Activated CD4-positive, alpha-beta T cell treated with anti-CD3 and anti-CD28 coated beads for 24 hours (primary cell): ENCODE data around the gene MANSC1.
"Not testable (repeated sequence)": the region's sequence is repeated elsewhere in the genome, so short reads cannot be mapped to it uniquely, and the experiment has no call there.

Source experiments
- DNase-seq, 2 donors: peaks; one replicate each; pipeline ENCODE4 v3.0.0-alpha.2; 2020; ENCODE audit warnings: low read depth in 2 of 2

MANSC1 gene

DNA sequence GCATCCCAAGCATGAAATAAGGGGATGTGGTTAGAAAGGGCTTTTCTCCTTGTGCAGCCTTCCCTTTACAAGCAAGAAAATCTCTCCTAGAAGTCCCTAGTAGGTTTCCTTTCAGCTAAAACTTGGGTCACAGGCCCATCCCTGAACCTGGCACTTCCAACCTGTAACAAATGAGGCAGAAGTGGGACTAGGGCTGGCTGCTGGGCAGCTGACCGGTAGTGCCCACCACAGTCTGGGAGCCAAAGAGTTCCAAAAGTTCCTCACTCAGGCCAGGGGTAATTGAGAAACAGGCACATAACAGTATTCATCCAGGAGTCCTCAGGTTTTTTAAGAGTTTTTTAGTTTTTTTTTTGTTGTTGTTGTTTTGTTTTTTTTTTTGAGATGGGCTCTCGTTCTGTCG lies 23.8 kb downstream of the MANSC1 start:
- DNase-seq: no peak

DNA sequence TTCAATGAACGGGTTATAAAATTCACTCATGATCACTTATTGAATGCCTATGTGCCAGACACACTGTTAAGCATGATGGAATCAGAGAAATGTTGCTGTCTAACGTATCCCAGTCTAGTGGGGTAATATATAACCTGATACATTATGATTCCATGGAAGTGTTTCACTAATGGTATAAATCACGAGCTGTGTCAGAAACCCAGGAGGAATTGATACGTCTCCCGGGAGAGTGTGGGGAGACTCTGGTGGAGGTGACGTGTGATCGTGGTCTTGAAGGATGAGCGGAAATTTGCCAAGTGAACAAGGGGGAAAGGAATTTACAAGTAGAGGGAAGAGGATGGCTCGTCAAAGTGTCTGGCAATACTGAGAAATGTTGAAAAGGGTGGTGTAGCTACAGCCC lies 26.5 kb downstream of the MANSC1 start:
- no peak for DNase-seq

DNA sequence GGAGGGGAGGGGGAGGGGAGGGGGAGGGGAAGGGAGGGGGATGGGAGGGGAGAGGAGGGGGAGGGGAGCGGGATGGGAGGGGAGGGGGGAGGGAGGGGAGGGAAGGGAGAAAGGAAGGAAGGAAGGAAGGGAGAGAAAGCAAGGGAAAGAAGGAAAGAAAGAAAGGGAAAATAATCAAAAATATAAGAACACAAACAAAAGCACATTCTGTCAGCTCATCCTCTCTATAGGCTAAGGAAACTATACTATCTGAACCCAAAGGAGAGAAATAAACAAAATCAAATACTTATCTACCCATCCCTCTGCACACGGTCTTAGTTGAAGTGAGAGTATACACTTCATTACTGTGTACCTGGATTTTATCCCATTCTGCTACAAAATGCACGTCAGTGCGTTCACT lies 26.9 kb downstream of the MANSC1 start:
- DNase-seq: no peak

DNA sequence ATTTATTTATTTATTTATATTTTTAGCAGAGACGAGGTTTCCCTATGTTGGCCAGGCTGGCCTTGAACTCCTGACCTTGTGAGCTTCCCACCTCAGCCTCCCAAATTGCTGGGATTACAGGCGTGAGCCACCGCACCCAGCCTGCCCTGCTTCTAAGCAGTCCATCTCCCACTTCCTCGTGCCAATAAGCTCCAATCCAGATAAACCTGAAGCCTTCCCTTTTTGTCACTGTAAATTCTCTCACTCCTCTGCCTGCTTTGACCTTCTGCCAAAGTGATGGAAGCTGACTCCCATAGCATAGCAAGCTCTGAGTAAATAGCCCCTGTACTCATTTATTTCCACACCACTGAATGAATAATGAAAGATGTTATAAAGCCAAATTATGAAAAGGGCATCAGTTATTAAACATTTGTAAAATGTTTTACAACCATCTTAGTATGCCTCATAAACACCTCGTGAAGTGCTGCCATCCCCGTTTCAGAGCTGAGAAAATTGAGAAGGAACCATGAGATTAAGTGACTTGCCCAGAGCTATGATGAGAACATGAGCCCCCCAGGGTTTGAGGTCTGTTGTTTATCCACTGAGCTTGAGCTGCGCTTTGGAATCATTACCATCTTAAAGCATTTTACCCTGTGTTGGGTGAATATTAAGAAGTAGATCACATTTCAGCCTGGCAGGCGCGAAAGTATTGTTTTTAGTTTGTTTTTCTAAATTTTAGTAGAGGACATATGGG lies 30.4 kb downstream of the MANSC1 start:
- DNase-seq: no peak

DNA sequence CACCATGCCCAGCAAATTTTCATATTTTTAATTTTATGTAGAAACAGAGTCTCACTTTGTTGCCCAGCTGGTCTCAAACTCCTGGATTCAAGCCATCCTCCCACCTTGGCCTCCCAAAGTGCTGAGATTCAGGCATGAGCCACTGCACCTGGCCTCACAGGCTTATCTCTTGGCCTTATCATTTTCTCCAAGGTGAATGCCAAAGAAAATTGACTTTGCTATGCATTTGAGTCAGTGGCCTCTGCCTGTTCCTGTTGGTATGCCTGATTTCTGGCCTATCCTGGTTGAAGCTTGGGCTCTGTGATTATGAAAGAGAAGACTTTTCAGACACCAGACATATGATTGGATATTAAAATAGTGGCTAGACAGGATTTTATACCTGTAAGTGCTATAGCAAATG lies 34.2 kb downstream of the MANSC1 start:
- no peak for DNase-seq

DNA sequence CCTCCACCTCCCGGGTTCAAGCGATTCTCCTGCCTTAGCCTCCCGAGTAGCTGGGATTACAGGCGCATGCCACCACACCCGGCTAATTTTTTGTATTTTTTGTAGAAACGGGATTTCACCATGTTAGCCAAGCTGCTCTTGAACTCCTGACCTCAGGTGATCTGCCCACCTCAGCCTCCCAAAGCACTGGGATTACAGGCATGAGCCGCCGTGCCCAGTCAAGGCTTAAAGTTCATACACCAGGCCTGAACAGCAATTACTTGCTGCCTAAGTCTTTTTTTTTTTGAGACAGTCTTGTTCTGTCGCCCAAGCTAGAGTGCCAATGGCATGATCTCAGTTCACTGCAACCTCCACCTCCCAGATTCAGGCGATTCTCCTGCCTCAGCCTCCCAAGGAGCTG lies 39.3 kb downstream of the MANSC1 start:
- DNase-seq: not testable (repeated sequence)

DNA sequence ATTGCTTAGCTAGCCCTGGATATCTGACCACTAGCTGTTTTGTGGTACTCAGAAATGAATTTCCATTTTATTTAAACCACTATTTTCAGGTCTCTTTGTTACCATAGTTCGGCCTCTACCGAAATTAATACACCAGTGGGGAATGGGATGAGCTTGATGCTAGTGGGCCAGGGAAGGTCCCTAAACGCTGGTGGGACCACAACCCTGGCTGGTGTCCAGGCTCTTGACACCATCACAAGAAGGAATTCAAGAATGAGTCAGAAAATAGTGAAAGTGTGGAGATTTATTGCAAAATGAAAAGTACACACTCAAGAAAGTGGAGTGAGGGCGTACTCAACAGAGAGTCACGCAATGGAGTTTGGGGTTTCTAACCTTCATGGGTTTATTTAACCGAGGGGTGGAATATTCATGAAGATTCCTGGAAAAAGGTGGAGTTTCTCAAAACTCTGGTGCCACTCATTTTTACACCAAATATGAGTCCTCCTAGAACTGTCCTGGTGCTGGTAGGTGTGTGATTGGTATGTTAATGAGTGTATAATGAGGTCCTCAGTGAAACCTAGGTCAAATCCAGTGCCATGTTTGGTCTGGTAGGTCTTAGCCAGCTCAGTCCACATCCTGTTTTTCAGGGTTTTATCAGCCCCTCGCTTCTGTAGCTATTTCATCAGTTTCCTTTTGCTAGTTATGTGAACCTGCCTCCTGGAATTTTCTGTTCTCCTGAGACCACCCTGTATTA lies 44.3 kb downstream of the MANSC1 start:
- DNase-seq: no peak

DNA sequence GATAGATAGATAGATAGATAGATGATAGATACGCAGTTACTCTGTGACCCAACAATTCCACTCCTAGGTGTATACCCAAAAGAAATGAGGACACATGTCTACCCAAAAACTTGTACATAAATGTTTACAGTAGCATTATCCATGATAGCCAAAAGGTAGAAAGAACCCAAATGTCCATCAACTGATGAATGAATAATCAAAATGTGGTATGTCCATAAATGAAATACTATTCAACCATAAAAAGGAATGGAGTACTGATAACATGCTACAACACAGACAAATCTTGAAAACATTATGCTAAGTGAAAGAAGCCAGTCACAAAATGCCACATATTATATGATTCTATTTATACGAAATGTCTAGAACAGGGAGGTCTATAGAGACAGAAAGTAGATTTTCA lies 47.1 kb downstream of the MANSC1 start:
- no peak for DNase-seq

DNA sequence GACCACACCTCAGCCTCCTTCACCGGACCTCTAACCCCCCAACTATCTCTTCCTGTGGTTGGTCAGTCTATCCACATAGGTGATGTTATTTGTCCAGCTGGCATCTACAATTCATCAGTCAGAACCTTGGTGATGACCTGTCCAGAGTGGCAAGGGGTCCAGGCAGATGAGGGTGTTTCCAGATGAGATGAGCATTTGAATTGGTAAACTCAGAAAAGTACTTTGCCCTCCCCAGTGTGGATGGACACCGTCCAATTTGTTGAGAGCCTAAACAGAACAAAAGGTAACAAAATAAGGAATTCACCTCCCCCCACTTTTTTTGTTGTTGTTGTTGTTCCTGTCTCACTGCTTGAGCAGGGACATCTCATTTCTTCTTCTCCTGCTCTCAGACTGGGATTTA lies 48.9 kb downstream of the MANSC1 start:
- DNase-seq: no peak

DNA sequence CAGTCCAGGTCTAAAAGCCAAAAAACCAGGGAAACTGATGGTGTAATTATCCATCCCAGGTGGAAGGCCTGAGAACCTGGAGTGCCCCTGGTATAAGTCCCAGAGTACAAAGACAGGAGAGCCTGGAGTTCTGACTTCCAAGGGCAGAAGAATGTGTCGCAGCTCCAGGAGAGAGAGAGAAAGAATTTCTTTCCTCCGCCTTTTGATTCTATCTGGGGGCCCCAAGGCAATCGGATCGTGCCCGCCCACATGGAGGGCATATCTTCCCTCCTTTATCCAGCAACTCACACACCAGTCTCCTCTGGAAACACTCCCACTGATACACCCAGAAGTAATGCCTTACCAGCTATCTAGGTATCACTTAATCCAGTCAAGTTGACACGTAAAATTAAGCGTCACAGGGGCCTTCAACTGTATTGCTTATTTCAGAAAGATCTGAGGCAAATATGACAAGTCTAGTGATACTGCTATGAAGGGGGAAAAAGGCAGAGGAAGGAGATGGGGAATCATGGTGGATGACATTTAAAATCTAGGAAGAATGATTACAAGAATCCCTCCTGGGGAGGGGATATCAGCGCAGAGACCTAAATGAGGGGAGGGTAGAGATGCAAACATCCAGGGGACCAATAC lies 52.7 kb downstream of the MANSC1 start:
- DNase-seq: no peak

DNA sequence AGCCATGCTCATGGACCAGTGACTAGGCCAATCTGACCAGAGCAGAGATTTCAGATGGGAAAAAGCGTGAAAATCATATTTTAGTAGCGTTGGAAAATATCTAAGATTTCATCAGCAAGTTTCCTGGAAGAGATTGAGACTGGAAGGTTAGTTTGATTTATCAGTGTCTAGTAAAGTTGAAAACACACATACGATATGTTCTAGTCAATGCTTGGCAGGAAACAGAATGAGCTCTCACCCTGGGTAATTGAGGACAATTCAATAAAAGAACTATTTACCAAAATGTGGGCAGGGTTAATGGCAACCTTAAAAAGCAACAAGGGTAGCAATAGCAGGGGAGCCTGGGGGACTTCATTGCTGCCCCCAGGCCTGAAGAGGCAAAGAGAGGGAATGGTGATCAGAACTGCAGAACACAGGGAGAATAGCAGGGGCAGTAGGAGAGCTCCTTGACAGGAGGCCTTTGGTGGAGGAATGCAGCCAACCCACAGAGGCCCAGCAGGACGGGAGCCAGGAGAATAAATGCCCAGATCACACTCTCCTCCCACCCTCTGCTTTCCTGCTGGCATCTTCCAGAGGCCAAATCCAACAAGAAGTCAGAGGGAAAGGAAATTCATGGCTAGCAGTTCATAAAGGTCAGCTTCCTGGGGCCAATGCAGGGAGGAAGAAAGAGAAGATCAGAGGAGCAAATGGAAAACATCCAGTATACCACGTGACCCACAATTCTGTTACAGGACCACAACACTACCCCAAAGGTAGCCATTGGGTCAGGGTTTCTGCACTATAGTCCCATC lies 55.6 kb downstream of the MANSC1 start:
- no peak for DNase-seq

DNA sequence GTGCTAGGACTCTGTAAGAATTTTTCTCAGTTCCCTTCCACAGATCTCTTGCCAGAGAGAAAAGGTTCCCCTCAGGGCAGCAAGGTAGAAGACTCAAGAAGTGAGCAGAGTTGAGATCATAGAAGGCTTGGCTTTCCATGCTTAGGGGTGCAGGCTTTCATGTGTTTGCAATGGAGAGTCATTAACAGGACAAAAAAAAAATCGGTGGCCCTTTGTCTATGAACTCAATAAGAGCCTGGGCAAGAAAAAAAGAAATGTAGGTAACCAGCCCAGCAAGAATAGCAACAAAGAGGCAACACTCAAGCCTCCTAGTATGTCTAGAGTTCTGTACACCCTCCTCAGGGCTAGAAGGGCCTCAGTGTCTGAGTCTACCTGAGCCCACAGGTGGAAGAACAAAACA lies 59.8 kb downstream of the MANSC1 start:
- no peak for DNase-seq

DNA sequence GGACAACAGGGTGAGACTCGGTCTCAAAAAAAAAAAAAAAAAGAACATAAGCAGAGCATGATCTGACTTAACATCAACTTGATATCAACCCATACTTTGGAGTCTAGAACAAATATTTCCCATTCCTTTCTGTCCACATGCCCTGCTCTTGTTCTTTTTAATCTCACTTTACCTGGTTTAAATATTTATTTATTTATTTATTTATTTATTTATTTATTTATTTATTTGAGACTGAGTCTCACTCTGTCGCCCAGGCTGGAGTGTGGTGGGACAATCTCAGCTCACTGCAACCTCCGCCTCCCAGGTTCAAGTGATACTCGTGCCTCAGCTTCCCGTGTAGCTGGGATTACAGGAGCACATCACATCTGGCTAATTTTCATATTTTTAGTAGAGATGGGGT lies 63.6 kb downstream of the MANSC1 start:
- no peak for DNase-seq

DNA sequence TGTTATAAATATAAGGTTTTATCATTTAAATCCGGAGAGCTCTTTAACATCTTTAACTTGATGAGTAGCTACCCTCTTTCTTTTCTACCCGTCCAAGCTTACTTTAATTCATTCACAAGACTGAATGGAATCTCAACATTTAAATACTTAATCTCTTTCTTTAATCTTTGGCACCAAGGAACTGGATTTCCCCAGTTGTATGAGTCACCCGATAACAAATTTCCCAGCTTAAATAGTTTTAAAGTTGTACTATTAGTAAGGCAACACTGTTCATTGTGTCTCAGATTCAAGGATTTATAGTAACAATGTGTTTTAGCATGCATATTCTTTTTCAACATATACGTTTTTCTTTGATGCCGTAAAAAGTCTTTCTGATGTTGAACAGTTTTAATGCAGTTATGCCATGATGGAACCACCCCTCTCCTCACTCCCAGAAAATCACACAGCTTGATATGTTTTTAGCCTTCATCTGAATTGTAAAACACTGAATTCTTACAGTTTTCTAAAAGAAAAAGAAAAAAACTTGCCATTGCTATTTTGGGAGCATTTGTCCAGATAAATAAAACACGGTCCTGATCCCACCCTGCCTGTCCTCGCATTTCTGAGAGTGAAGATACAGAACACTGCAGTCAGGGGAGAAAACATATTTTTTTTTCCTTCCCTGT lies 67.1 kb downstream of the MANSC1 start:
- no peak for DNase-seq

DNA sequence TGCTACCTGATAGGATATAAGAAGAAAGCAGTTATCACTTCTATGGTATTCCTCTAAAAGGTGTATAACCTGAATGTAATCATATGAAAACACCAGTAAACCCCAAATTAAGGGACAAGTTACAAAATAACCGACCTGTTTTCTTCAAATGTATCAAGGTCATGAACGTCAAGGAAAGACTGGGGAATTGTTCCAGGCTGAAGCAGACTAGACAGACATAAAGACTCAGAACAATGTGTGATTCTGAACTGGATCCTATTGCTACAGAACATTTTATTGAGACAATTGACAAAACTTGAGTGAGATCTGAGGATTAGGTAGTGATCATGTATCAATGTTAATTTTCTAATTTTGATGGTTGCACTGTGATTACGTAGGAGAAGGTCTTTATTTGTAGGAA lies 67.8 kb downstream of the MANSC1 start:
- DNase-seq: no peak

DNA sequence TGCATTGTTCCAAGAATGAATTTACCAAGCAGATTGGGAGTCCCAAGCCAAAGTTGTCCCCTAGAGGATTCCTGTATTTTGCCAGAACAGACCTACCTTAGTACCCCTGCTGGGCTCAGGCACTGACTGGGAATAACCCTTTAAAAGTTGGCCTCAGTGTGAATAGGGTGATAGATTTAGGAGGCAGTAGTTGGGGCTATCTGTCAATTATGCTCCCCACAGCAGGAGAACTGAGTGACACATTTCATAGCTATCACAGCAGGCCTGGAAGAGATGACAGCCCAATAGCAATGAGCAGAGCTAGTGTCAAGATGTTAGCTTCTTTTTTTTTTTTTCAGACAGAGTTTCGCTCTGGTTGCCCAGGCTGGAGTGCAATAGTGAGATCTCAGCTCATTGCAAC lies 68.9 kb downstream of the MANSC1 start:
- DNase-seq: no peak

DNA sequence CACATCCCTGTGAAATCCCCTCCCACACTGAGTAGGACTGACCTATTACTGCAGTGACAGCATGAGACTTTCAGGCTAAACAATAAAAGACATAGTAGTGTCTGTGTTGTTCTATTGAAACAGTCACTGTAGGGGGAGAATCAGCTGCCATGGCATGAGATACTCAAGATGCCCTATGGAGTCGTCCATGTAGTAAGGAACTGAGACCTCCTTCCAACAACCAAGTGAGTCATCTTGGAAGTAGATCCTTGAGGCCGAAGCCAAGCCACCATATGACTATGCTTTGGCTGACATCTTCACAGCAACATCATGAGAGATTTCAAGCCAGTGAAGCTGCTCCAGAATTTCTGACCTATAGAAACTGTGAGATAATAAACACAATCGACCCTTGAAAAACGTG lies 71.1 kb downstream of the MANSC1 start:
- no peak for DNase-seq
